ENCODE results near the gene MSN. TPM values are rescaled to one million over a fixed set of nuclear protein-coding genes. Genes with fewer than 3 reads are reported as not detected.

The MSN gene
- total RNA-seq, 1 experiment from 2014 or later = 119 TPM

DNA sequence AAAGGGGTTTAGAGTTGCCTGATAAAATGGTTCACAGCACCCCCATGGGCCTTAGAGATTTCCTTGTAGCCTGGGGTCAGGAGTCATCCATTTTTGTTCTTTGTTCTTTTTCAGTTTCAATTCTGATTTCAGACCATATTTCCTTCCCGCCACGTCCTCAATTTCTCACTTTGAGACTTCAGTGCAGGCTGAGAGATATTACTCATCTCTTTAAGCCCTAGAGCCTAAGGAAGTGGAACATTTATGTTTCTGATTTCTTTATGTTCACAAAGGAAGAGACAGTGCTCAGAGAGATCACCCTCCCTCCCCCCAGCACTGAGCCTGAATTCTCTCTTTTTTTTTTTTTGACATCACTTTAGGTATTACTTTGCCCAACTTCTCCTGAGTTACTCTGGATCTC lies 56.3 kb downstream of the MSN start:
- no peak overlapping the region for H3K27ac ChIP-seq (ENCODE audit: low read depth, low read length)
- H3K9ac ChIP-seq (ENCODE audit: low read length) = no peak overlapping the region
- H3K4me3 ChIP-seq (replicated peaks in 1 of 2; ENCODE audit: low read depth in 1 of 2, low read length in 2 of 2) = no peak overlapping the region
- RAD21 ChIA-PET (ENCODE audit: low non-redundant PET in 1 of 2, low total read pairs in 2 of 2, uncharacterized antibody in 2 of 2, unreplicated experiment in 2 of 2) = no interaction called here
- no peaks in the 10 kb centered on the region for H4K20me1 ChIP-seq (ENCODE audit: insufficient read depth)
- no peaks in the 10 kb centered on the region for H3K4me1 ChIP-seq (ENCODE audit: control insufficient read depth in 1 of 2, insufficient read depth in 2 of 2, low read length in 2 of 2)
- peaks cover 15% of the 10 kb centered on the region; the same call in 1 of the 2 replicates for H3K79me2 ChIP-seq (ENCODE audit: insufficient read depth, low read length)
- no peaks in the 10 kb centered on the region for H3K9me3 ChIP-seq (ENCODE audit: control insufficient read depth in 1 of 2, insufficient read depth in 1 of 2, low read depth in 1 of 2, low read length in 2 of 2)
- ATAC-seq (no peak), DNase-seq (ENCODE audit: low read depth, low spot score) (no peak)
- no TSS peak for BruUV-seq (replicated peaks)
- POLR2A ChIA-PET = no interaction called here
- H3K9me2 ChIP-seq (ENCODE audit: insufficient read depth) = no peaks in the 10 kb centered on the region
- no peaks in the 10 kb centered on the region for H3K36me3 ChIP-seq (ENCODE audit: control insufficient read depth in 1 of 2, insufficient read depth in 2 of 2, low read length in 2 of 2)
- CTCF ChIA-PET = no interaction called here
- intact Hi-C loops (cut with micrococcal nuclease) = no loop called here
- H2AFZ ChIP-seq (ENCODE audit: low read depth, low read length, poor library complexity, severe bottlenecking) = no peak overlapping the region
- no peaks in the 10 kb centered on the region for H3K27me3 ChIP-seq (ENCODE audit: insufficient read depth, low read length)
- no peak for TF ChIP-seq SIN3A (IDR thresholded peaks at IDR 0.05; ENCODE audit: low read depth)
- no peak for TF ChIP-seq CBX3 (IDR thresholded peaks at IDR 0.05; ENCODE audit: low read depth)
- TF ChIP-seq SRF (IDR thresholded peaks at IDR 0.05; ENCODE audit: low read depth) = no peak
- no peak overlapping the region for H3K4me2 ChIP-seq (ENCODE audit: low read length)

GRCh38 chrX:65726715-65727114 lies 59.3 kb downstream of the MSN start:
- Histone ChIP-seq H3K9me3 (ENCODE audit: control insufficient read depth in 1 of 2, insufficient read depth in 1 of 2, low read depth in 1 of 2, low read length in 2 of 2) (no peaks in the 10 kb centered on the region), H3K9ac (ENCODE audit: low read length) (no peak overlapping the region), H3K4me1 (ENCODE audit: control insufficient read depth in 1 of 2, insufficient read depth in 2 of 2, low read length in 2 of 2) (no peaks in the 10 kb centered on the region), H3K27me3 (ENCODE audit: insufficient read depth, low read length) (no peaks in the 10 kb centered on the region), H3K27ac (ENCODE audit: low read depth, low read length) (no peak overlapping the region), H2AFZ (ENCODE audit: low read depth, low read length, poor library complexity, severe bottlenecking) (no peak overlapping the region), H3K9me2 (ENCODE audit: insufficient read depth) (no peaks in the 10 kb centered on the region), H3K79me2 (ENCODE audit: insufficient read depth, low read length) (peaks cover 11% of the 10 kb centered on the region; the same call in 1 of the 2 replicates), H3K36me3 (ENCODE audit: control insufficient read depth in 1 of 2, insufficient read depth in 2 of 2, low read length in 2 of 2) (peaks cover 0 to 9% of the 10 kb centered on the region in 2 experiments; a peak in 2 of 4 replicates), H3K4me3 (replicated peaks in 1 of 2; ENCODE audit: low read depth in 1 of 2, low read length in 2 of 2) (no peak overlapping the region), H3K4me2 (ENCODE audit: low read length) (no peak overlapping the region), H4K20me1 (ENCODE audit: insufficient read depth) (no peaks in the 10 kb centered on the region)
- no peak for TF ChIP-seq ATF3 (IDR thresholded peaks at IDR 0.05)
- no peak for TF ChIP-seq CTCF (IDR thresholded peaks at IDR 0.05 in 2 of 3, conservative IDR thresholded peaks at IDR 0.05 in 1 of 3; ENCODE audit: borderline replicate concordance in 1 of 3, insufficient read depth in 1 of 3, low read depth in 2 of 3, low read length in 2 of 3)
- TF ChIP-seq REST (IDR thresholded peaks at IDR 0.05; ENCODE audit: low read depth) = no peak
- TF ChIP-seq EGR1 (IDR thresholded peaks at IDR 0.05; ENCODE audit: low read depth) = no peak
- no peak for TF ChIP-seq POLR2A (IDR thresholded peaks at IDR 0.05; ENCODE audit: borderline replicate concordance, extremely low read depth, insufficient read depth, insufficient read length)
- TF ChIP-seq EZH2phosphoT487 (IDR thresholded peaks at IDR 0.05; ENCODE audit: borderline replicate concordance) = no peak
- no peak for TF ChIP-seq CBX3 (IDR thresholded peaks at IDR 0.05; ENCODE audit: low read depth)
- TF ChIP-seq ZNF274 (IDR thresholded peaks at IDR 0.05; ENCODE audit: low read depth, low read length) = no peak
- CTCF ChIA-PET = no interaction called here
- BruUV-seq (replicated peaks) = no TSS peak
- RAD21 ChIA-PET (ENCODE audit: low non-redundant PET in 1 of 2, low total read pairs in 2 of 2, uncharacterized antibody in 2 of 2, unreplicated experiment in 2 of 2) = no interaction called here
- POLR2A ChIA-PET = no interaction called here
- intact Hi-C loops (cut with micrococcal nuclease) = no loop called here
- no peak for ATAC-seq
- no peak for DNase-seq (ENCODE audit: low read depth, low spot score)
